GM21528 (cell line): Measurements from ENCODE around the gene PCDHGB5.
"Not testable (repeated sequence)": the region's sequence is repeated elsewhere in the genome, so short reads cannot be mapped to it uniquely, and the experiment has no call there.

Experiments
- ATAC-seq: cut with Tn5 transposase; IDR thresholded peaks from one replicate; pipeline ENCODE4 v1.9.1; 2021; ENCODE audit warnings: mild to moderate bottlenecking, moderate library complexity; ENCODE audit not compliant: unreplicated experiment, low FRiP score

PCDHGB5 gene

DNA sequence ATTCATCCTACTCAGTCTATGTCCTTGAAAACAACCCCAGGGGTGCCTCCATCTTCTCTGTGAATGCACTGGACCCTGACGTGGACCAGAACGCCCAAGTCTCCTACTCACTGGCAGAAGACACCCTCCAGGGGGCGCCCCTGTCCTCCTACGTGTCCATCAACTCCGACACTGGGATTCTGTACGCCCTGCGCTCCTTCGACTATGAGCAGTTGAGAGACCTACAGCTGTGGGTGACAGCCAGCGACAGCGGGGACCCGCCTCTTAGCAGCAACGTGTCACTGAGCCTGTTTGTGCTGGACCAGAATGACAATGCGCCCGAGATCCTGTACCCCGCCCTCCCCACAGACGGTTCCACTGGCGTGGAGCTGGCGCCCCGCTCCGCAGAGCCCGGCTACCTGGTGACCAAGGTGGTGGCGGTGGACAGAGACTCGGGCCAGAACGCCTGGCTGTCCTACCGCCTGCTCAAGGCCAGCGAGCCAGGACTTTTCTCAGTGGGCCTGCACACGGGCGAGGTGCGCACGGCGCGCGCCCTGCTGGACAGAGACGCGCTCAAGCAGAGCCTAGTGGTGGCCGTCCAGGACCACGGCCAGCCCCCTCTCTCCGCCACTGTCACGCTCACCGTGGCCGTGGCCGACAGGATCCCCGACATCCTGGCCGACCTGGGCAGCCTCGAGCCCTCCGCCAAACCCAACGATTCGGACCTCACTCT, 22.1 kb upstream of the PCDHGB5 start:
- ATAC-seq = not testable (repeated sequence)

DNA sequence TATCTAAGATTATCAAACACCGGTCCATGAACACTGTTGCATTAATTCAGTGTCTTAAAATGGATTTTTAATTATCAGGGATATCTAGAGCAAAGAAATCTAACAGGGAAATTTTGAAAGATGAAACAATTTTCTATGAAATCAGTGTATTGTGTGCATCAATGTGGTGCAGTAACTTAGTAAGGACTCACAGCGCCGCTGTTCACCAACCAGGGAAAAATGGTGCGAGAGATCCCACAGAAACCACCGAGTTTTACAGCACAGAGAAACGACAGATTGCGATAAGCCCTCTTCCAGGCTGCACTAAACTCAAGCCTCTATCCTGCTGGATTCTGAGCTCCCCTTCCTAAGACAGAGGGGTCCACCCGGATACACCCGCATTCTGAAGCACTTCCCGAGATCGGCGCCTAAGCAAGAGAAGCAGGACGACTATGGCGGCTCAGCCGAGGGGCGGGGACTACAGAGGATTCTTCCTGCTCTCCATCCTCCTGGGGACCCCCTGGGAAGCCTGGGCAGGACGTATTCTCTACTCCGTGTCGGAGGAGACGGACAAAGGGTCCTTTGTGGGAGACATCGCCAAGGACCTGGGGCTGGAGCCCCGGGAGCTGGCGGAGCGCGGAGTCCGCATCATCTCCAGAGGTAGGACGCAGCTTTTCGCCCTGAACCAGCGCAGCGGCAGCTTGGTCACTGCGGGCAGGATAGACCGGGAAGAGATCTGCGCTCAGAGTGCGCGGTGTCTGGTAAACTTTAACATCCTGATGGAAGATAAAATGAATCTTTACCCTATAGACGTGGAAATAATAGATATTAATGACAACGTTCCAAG, 15.1 kb upstream of the PCDHGB5 start, which contains the start of gene PCDHGA7:
Gene PCDHGA7, plus strand, starts transcription at position 274 of the 826 bp plus-strand sequence. Its CDS starts 158 bp downstream, at position 432.
- no peak for ATAC-seq

DNA sequence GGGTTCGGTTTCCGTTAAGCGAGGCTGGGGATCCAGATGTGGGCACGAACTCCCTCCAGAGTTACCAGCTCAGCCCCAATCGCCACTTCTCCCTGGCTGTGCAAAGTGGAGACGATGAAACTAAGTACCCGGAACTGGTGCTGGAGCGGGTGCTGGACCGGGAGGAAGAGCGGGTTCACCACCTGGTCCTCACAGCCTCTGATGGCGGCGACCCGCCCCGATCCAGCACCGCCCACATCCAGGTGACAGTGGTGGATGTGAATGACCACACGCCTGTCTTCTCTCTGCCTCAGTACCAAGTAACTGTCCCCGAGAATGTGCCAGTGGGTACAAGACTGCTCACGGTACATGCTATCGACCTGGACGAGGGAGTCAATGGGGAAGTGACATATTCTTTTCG, 14.4 kb upstream of the PCDHGB5 start:
- no peak for ATAC-seq

DNA sequence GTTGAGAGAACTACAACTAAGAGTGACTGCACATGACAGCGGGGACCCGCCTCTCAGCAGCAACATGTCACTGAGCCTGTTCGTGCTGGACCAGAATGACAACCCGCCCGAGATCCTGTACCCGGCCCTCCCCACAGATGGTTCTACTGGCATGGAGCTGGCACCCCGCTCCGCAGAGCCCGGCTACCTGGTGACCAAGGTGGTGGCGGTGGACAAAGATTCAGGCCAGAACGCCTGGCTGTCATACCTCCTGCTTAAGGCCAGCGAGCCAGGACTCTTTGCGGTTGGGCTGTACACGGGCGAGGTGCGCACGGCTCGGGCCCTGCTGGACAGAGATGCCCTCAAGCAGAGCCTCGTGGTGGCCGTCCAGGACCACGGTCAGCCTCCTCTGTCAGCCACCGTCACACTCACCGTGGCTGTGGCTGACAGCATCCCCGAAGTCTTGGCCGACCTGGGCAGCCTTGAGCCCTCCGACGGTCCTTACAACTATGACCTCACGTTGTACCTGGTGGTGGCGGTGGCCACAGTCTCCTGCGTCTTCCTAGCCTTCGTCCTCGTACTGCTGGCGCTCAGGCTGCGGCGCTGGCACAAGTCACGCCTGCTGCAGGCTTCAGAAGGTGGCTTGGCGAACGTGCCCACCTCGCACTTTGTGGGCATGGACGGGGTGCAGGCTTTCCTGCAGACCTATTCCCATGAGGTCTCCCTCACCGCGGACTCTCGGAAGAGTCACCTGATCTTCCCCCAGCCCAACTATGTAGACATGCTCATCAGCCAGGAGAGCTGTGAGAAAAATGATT, 13.1 kb upstream of the PCDHGB5 start:
- ATAC-seq = no peak

DNA sequence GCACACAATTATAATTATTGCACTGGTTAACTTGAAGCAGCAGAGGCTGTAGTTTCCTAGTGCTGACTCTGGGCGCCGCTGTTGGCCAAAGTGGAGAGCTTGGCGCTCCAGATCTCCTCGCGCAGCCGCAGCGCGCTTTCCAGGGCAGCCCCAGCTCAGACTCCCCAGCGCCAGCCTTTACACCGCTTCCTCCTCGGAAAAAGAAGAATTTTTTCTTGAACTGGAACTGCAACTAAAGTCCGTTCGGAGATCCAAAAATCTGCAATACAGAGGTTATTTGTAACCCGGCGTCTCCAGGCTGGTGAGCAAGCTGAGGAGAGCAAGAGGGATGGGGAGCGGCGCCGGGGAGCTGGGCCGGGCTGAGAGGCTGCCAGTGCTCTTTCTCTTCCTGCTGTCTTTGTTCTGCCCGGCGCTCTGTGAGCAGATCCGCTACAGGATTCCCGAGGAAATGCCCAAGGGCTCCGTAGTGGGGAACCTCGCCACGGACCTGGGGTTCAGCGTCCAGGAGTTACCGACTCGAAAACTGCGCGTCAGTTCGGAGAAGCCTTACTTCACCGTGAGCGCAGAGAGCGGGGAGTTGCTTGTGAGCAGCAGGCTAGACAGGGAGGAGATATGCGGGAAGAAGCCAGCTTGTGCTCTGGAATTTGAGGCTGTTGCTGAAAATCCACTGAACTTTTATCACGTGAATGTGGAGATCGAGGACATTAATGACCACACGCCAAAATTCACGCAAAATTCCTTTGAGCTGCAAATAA, 10.0 kb upstream of the PCDHGB5 start, which contains the start of gene PCDHGB4:
Gene PCDHGB4, plus strand, starts transcription at position 142 of the 755 bp plus-strand sequence. Its CDS starts 187 bp downstream, at position 329.
- not testable (repeated sequence) for ATAC-seq

DNA sequence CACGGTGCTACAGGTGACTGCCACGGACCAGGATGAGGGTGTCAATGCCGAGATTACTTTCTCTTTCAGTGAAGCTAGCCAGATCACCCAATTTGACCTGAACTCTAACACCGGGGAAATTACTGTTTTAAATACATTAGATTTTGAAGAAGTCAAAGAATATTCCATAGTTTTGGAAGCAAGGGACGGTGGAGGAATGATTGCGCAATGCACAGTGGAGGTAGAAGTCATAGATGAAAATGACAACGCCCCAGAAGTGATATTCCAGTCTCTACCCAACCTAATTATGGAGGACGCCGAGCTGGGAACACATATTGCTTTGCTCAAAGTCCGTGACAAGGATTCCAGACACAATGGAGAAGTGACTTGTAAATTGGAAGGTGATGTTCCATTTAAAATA, 9.1 kb upstream of the PCDHGB5 start:
- ATAC-seq = no peak

DNA sequence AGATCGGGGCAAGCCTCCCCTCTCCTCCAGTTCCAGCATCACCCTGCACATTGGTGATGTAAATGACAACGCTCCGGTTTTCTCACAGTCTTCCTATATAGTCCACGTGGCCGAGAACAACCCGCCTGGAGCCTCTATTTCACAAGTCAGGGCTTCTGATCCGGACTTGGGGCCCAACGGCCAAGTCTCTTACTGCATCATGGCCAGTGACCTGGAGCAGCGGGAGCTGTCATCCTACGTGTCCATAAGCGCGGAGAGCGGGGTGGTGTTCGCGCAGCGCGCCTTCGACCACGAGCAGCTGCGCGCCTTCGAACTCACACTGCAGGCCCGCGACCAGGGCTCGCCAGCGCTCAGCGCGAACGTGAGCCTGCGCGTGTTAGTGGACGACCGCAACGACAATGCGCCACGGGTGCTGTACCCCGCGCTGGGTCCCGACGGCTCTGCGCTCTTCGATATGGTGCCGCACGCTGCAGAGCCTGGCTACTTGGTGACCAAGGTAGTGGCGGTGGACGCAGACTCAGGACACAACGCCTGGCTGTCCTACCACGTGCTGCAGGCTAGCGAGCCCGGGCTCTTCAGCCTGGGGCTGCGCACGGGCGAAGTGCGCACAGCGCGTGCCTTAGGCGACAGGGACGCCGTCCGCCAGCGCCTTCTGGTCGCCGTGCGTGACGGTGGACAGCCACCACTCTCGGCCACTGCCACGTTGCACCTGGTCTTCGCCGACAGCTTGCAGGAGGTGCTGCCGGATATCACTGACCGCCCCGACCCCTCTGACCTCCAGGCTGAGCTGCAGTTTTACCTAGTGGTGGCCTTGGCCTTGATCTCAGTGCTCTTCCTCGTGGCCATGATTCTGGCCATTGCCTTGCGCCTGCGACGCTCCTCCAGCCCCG, 8.3 kb upstream of the PCDHGB5 start:
- no peak for ATAC-seq

DNA sequence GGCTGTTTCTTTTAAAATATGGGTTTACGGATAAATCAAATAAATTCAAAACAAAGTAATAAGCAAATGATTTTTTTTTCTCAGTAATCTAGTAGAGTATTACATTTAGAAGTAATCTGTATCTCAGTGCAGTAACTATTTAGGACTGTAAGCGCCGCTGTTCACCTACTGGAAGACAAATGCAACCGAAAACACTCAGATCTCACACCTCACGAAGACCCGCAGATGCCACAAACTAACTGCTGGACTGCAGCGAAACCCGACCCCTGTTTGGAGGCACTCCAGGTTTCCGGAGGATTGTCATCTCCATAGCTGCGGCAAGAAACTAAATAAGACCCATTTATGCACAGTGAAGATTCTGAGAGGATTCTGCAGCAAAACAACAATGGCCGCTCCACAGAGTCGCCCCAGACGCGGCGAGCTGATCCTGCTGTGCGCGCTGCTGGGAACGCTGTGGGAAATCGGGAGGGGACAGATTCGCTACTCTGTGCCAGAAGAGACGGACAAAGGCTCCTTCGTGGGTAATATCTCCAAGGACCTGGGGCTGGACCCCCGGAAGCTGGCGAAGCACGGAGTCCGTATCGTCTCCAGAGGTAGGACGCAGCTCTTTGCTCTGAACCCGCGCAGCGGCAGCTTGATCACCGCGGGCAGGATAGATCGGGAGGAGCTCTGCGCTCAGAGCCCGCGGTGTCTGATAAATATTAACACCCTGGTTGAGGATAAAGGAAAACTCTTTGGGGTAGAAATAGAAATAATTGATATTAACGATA, 5.1 kb upstream of the PCDHGB5 start, which contains the start of gene PCDHGA8:
Gene PCDHGA8, plus strand, starts transcription at position 205 of the 770 bp plus-strand sequence. Its CDS starts 181 bp downstream, at position 386.
- ATAC-seq = no peak

DNA sequence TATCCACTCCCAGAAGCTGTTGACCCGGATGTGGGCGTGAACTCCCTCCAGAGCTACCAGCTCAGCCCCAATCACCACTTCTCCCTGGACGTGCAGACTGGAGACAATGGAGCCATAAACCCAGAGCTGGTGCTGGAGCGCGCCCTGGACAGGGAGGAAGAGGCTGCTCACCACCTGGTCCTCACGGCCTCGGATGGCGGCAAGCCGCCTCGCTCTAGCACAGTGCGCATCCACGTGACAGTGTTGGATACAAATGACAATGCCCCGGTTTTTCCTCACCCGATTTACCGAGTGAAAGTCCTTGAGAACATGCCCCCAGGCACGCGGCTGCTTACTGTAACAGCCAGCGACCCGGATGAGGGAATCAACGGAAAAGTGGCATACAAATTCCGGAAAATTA, 4.5 kb upstream of the PCDHGB5 start:
- no peak for ATAC-seq

DNA sequence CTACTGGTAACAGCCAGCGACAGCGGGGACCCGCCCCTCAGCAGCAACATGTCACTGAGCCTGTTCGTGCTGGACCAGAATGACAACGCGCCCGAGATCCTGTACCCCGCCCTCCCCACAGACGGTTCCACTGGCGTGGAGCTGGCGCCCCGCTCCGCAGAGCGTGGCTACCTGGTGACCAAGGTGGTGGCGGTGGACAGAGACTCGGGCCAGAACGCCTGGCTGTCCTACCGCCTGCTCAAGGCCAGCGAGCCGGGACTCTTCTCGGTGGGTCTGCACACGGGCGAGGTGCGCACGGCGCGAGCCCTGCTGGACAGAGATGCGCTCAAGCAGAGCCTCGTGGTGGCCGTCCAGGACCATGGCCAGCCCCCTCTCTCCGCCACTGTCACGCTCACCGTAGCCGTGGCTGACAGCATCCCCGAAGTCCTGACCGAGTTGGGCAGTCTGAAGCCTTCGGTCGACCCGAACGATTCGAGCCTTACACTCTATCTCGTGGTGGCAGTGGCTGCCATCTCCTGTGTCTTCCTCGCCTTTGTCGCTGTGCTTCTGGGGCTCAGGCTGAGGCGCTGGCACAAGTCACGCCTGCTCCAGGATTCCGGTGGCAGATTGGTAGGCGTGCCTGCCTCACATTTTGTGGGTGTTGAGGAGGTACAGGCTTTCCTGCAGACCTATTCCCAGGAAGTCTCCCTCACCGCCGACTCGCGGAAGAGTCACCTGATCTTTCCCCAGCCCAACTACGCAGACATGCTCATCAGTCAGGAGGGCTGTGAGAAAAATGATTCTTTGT, 3.2 kb upstream of the PCDHGB5 start:
- ATAC-seq = not testable (repeated sequence)

DNA sequence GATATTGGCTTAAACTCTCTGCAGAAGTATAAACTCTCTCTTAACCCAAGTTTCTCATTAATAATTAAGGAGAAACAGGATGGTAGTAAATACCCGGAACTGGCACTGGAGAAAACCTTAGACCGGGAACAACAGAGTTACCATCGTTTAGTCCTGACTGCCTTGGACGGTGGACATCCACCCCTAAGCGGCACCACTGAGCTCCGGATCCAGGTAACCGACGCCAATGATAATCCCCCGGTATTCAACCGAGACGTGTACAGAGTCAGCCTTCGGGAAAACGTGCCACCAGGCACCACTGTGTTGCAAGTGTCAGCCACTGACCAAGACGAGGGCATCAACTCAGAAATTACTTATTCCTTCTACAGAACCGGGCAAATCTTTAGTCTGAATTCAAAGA, 861 bp downstream of the PCDHGB5 start:
- no peak for ATAC-seq

DNA sequence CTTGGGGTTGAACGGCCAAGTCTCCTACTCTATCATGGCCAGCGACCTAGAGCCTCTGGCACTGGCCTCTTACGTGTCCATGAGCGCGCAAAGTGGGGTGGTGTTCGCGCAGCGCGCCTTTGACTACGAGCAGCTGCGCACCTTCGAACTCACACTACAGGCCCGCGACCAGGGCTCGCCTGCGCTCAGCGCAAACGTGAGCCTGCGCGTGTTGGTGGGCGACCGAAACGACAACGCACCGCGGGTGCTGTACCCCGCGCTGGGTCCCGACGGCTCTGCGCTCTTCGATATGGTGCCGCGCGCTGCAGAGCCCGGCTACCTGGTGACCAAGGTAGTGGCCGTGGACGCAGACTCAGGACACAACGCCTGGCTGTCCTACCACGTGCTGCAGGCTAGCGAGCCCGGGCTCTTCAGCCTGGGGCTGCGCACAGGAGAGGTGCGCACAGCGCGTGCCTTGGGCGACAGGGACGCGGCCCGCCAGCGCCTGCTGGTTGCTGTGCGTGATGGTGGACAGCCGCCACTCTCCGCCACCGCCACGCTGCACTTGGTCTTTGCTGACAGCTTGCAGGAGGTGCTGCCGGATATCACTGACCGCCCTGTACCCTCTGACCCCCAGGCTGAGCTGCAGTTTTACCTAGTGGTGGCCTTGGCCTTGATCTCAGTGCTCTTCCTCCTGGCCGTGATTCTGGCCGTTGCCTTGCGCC, 2.0 kb downstream of the PCDHGB5 start:
- no peak for ATAC-seq

DNA sequence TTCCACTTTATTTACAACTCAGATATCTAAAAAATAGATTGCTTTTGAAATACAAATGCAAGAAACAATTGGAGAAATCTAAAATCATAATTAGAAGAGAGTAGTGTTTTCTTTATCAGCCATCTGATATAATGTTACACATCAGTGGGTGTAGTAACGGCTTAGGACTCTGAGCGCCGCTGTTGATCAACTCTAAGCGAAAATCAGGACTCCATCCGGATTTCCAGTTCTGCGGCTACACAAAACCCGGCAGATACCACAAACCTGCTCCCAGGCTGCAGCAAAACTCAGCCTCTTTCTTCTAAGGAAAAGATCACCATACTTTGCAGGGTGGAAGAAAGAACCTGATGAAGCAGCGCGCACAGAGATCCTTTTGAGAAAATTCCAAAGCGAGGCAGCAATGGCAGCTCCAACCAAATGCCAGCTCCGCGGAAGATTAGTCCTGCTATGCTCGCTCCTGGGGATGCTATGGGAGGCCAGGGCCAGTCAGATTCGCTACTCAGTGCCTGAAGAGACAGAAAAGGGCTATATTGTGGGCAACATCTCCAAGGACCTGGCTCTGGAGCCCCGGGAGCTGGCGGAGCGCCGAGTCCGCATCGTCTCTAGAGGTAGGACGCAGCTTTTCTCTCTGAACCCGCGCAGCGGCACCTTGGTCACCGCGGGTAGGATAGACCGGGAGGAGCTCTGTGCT, 5.0 kb downstream of the PCDHGB5 start, which contains the start of gene PCDHGA9:
Gene PCDHGA9, plus strand, starts transcription at position 226 of the 691 bp plus-strand sequence. Its CDS starts 175 bp downstream, at position 401.
- ATAC-seq = no peak

DNA sequence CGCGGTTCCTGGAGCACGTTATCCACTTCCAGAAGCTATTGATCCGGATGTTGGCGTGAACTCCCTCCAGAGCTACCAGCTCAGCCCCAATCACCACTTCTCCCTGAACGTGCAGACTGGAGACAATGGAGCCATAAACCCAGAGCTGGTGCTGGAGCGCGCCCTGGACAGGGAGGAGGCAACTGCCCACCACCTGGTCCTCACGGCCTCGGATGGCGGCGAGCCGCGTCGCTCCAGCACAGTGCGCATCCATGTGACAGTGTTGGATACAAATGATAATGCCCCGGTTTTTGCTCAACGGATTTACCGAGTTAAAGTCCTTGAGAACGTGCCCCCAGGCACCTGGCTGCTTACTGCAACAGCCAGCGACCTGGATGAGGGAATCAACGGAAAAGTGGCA, 5.6 kb downstream of the PCDHGB5 start:
- no peak for ATAC-seq

DNA sequence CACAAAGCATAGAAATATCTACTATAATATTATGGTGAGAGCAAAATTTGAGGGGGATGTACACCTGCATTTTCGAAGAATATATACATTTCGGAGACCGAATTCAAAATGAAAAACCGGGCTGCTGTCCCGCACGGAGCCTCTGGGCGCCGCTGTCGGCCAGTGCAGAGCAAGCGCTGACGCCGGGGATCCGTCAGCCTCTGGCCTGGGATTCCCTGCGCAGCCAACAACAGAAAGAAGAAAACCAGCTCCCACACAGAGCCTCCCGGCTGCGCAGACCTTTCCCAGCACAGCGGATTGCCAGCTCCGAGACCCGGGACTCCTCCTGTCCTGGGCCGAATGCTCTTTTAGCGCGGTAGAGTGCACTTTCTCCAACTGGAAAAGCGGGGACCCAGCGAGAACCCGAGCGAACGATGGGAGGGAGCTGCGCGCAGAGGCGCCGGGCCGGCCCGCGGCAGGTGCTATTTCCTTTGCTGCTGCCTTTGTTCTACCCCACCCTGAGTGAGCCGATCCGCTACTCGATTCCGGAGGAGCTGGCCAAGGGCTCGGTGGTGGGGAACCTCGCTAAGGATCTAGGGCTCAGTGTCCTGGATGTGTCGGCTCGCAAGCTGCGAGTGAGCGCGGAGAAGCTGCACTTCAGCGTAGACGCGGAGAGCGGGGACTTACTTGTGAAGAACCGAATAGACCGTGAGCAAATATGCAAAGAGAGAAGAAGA, 10.2 kb downstream of the PCDHGB5 start, which contains the start of gene PCDHGB6:
Gene PCDHGB6, plus strand, starts transcription at position 232 of the 716 bp plus-strand sequence. Its CDS starts 182 bp downstream, at position 414.
- ATAC-seq = not testable (repeated sequence)
